ENCODE measurements around the gene POFUT2.

The POFUT2 gene

GRCh38 chr21:45287438-45288391 lies at the start of gene POFUT2:
Gene POFUT2 (minus strand): TSS chr21:45287895. CDS start chr21:45287871, 24 bp downstream.
- DNase-seq (ENCODE audit: low read depth in 1 of 2, low spot score in 1 of 2): peak; percentile 99

GRCh38 chr21:45336870-45337269 lies 49.2 kb upstream of the POFUT2 start:
- no peak for DNase-seq (ENCODE audit: low read depth in 1 of 2, low spot score in 1 of 2)

- DNase-seq (ENCODE audit: low read depth in 1 of 2, low spot score in 1 of 2): no peak
These were observed 48.8 kb upstream of the POFUT2 start for GRCh38 chr21:45336535-45336810.

GRCh38 chr21:45335761-45336534 lies 48.3 kb upstream of the POFUT2 start:
- DNase-seq (ENCODE audit: low read depth in 1 of 2, low spot score in 1 of 2): no peak

GRCh38 chr21:45335151-45335760 lies 47.6 kb upstream of the POFUT2 start:
- no peak for DNase-seq (ENCODE audit: low read depth in 1 of 2, low spot score in 1 of 2)

- DNase-seq (ENCODE audit: low read depth in 1 of 2, low spot score in 1 of 2): no peak
These were observed 46.9 kb upstream of the POFUT2 start for GRCh38 chr21:45334591-45335081.

GRCh38 chr21:45334134-45334533 lies 46.4 kb upstream of the POFUT2 start:
- no peak for DNase-seq (ENCODE audit: low read depth in 1 of 2, low spot score in 1 of 2)

GRCh38 chr21:45333583-45334121 lies 46.0 kb upstream of the POFUT2 start:
- no peak for DNase-seq (ENCODE audit: low read depth in 1 of 2, low spot score in 1 of 2)

GRCh38 chr21:45332981-45333582 lies 45.4 kb upstream of the POFUT2 start:
- DNase-seq (ENCODE audit: low read depth in 1 of 2, low spot score in 1 of 2): no peak

GRCh38 chr21:45332415-45332814 lies 44.7 kb upstream of the POFUT2 start:
- no peak for DNase-seq (ENCODE audit: low read depth in 1 of 2, low spot score in 1 of 2)

- DNase-seq (ENCODE audit: low read depth in 1 of 2, low spot score in 1 of 2): no peak
These were observed 43.9 kb upstream of the POFUT2 start for GRCh38 chr21:45331531-45332147.

GRCh38 chr21:45330851-45331261 lies 43.2 kb upstream of the POFUT2 start:
- no peak for DNase-seq (ENCODE audit: low read depth in 1 of 2, low spot score in 1 of 2)

GRCh38 chr21:45330075-45330781 lies 42.5 kb upstream of the POFUT2 start:
- no peak for DNase-seq (ENCODE audit: low read depth in 1 of 2, low spot score in 1 of 2)

- DNase-seq (ENCODE audit: low read depth in 1 of 2, low spot score in 1 of 2): no peak
These were observed 41.8 kb upstream of the POFUT2 start for GRCh38 chr21:45329261-45330074.

GRCh38 chr21:45328198-45329091 lies 40.8 kb upstream of the POFUT2 start:
- no peak for DNase-seq (ENCODE audit: low read depth in 1 of 2, low spot score in 1 of 2)

GRCh38 chr21:45327441-45328197 lies 39.9 kb upstream of the POFUT2 start:
- DNase-seq (ENCODE audit: low read depth in 1 of 2, low spot score in 1 of 2): no peak

- DNase-seq (ENCODE audit: low read depth in 1 of 2, low spot score in 1 of 2): no peak
These were observed 39.3 kb upstream of the POFUT2 start for GRCh38 chr21:45326891-45327440.
